MCF 10A (cell line): ENCODE results near the gene SYNGAP1. TPM values are rescaled to one million over a fixed set of nuclear protein-coding genes. Genes with fewer than 3 reads are reported as not detected.

Experiments used
- BruUV-seq: library from RNA; stranded (reverse); fragments of 400-500 nt; replicated peaks from 2 replicates; lab custom pipeline; 2021; lab: Mats Ljungman, UMichigan
- CTCF ChIA-PET: fragments of 300-600 bp; sonication (Branson Sonifier 250); formaldehyde crosslinking; extraction: SDS; loops from one replicate; lab custom pipeline; 2021; ENCODE audit warnings: antibody characterized with exemption, inconsistent platforms; lab: Yijun Ruan, JAX
- POLR2A ChIA-PET: fragments of 300-600, 350-650 bp; sonication (Branson Sonifier 250); formaldehyde crosslinking; extraction: SDS; loops from one replicate; lab custom pipeline; 2020; ENCODE audit warnings: antibody characterized with exemption, inconsistent platforms; lab: Yijun Ruan, JAX
- DNase-seq: peaks from one replicate; pipeline ENCODE4 v3.0.0-alpha.2; 2018; ENCODE audit not compliant: unreplicated experiment
- H3K27ac Mint-ChIP-seq: one replicate; pipeline ENCODE4 v1.8.0; 2022; ENCODE audit warnings: mild to moderate bottlenecking, low read depth, mixed read lengths; ENCODE audit not compliant: unreplicated experiment
- H3K27me3 Mint-ChIP-seq: one replicate; pipeline ENCODE4 v1.8.0; 2022; ENCODE audit warnings: mixed read lengths; ENCODE audit not compliant: insufficient read depth, unreplicated experiment
- H3K36me3 Mint-ChIP-seq: one replicate; pipeline ENCODE4 v1.8.0; 2022; ENCODE audit warnings: mild to moderate bottlenecking, moderate library complexity, mixed read lengths; ENCODE audit not compliant: insufficient read depth, unreplicated experiment
- H3K4me1 Mint-ChIP-seq: one replicate; pipeline ENCODE4 v1.8.0; 2022; ENCODE audit warnings: mixed read lengths; ENCODE audit not compliant: insufficient read depth, unreplicated experiment
- H3K4me3 Mint-ChIP-seq: one replicate; pipeline ENCODE4 v1.8.0; 2022; ENCODE audit warnings: mild to moderate bottlenecking, moderate library complexity, mixed read lengths; ENCODE audit not compliant: unreplicated experiment
- H3K9me3 Mint-ChIP-seq: one replicate; pipeline ENCODE4 v1.8.0; 2022; ENCODE audit warnings: mixed read lengths; ENCODE audit not compliant: unreplicated experiment
- intact Hi-C: fragments of 100-400 bp; cut with micrococcal nuclease; formaldehyde crosslinking; loops from 2 replicates; pipeline ENCODE4 v1.14.1; 2022
- total RNA-seq: library from RNA; stranded (reverse); gene quantifications from 2 replicates; pipeline ENCODE4 v1.2.3, GENCODE V29; 2022
- TF ChIP-seq, protein P1 (sequence below): fragments of 200-600 bp; IDR thresholded peaks from one replicate; pipeline ENCODE4 v1.8.0; 2022; ENCODE audit warnings: antibody characterized with exemption, mild to moderate bottlenecking; ENCODE audit not compliant: unreplicated experiment

Gene SYNGAP1
- total RNA-seq, 1 experiment from 2014 or later, result 6.7 TPM

DNA sequence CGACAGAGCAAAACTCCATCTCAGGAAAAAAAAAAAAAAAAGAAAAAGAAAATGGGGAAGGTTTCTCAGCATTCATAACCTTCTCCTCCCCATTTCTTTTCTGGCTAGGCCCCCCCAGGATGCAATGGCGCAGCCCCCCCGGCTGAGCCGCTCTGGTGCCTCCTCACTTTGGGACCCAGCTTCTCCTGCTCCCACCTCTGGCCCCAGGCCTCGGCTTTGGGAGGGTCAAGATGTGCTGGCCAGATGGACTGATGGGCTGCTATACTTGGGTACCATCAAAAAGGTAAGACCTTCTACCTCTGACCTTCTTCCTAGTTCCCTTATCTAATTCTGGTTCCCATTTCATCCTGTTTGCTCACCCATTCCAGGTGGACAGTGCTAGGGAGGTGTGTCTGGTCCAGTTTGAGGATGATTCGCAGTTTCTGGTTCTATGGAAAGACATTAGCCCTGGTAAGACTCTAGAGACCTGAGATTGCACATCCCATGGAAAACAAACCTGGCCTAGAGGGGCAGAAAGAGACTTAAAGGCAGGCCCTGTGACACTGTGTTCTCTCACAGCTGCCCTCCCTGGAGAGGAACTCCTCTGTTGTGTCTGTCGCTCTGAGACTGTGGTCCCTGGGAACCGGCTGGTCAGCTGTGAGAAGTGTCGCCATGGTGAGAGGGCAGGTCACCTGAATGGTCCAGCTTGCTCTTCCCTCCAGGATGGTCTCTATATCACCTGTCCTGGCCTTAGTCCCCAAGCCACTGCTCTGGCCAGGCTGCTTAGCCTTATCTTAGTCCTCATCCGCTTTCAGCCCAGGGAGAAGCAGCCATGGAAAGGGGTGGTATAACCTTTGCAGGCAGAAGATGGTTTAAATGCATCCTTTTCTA, 7.5 kb upstream of the SYNGAP1 start:
- DNase-seq, result no peak
- peaks cover 40% of the 10 kb centered on the region for H3K4me1 Mint-ChIP-seq
- H3K27ac Mint-ChIP-seq, result no peak overlapping the region
- peak overlapping the region; percentile 95 for H3K4me3 Mint-ChIP-seq
- peaks cover 49% of the 10 kb centered on the region for H3K36me3 Mint-ChIP-seq
- intact Hi-C loops, result no loop called here
- H3K27me3 Mint-ChIP-seq, result no peaks in the 10 kb centered on the region
- H3K9me3 Mint-ChIP-seq, result no peaks in the 10 kb centered on the region
- TF ChIP-seq, protein P1, sequence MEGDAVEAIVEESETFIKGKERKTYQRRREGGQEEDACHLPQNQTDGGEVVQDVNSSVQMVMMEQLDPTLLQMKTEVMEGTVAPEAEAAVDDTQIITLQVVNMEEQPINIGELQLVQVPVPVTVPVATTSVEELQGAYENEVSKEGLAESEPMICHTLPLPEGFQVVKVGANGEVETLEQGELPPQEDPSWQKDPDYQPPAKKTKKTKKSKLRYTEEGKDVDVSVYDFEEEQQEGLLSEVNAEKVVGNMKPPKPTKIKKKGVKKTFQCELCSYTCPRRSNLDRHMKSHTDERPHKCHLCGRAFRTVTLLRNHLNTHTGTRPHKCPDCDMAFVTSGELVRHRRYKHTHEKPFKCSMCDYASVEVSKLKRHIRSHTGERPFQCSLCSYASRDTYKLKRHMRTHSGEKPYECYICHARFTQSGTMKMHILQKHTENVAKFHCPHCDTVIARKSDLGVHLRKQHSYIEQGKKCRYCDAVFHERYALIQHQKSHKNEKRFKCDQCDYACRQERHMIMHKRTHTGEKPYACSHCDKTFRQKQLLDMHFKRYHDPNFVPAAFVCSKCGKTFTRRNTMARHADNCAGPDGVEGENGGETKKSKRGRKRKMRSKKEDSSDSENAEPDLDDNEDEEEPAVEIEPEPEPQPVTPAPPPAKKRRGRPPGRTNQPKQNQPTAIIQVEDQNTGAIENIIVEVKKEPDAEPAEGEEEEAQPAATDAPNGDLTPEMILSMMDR, result no peak
- CTCF ChIA-PET, result interaction anchor here (0.7 to 1.0 kb wide), 3 partner anchors 22 to 168 kb away, joined by 3 read pairs; partner anchors contain the start of gene BAK1
- BruUV-seq, result no TSS peak
- POLR2A ChIA-PET, result interaction anchor here (0.7 to 6.7 kb wide), 3 partner anchors 13 to 613 kb away, joined by 3 to 35 read pairs (median 5); partner anchors contain the start of gene ZBTB9

DNA sequence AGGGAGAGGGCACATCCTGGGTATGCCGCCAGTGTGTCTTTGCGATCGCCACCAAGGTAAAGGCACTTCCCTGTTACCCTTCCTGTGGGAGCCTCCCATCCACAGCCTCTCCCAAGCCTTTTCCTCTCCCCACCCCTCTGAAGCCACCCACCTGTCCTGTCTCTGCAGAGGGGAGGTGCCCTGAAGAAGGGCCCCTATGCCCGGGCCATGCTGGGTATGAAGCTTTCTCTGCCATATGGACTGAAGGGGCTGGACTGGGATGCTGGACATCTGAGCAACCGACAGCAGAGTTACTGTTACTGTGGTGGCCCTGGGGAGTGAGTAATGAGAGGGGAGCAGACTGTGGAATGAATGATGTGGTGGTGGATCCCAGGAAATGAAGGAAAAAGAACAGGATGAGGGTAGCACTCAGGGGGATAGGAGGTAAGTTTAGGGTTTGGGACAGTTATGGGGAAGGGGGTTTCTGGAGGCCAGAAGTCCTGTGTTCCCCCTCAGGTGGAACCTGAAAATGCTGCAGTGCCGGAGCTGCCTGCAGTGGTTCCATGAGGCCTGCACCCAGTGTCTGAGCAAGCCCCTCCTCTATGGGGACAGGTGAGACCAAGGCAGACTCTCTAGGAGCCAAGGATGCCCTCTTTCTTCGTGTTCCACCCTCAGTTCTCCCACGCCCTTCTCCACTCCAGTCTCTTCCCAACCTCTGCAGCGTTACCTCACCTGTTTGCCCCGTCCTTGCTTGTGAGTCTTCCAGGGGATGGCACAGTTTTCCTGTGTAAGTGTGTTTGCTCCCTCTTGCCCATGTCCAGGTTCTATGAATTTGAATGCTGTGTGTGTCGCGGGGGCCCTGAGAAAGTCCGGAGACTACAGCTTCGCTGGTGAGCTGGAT, 6.4 kb upstream of the SYNGAP1 start:
- BruUV-seq, result no TSS peak
- no peak overlapping the region for H3K4me3 Mint-ChIP-seq
- DNase-seq, result no peak
- TF ChIP-seq, protein P1, result no peak
- no peaks in the 10 kb centered on the region for H3K27me3 Mint-ChIP-seq
- intact Hi-C loops, result no loop called here
- no peak overlapping the region for H3K27ac Mint-ChIP-seq
- POLR2A ChIA-PET, result interaction anchor here (6.7 kb wide), 1 partner anchor 12 kb away, joined by 35 read pairs; no protein-coding TSS in a partner anchor
- no peaks in the 10 kb centered on the region for H3K9me3 Mint-ChIP-seq
- H3K36me3 Mint-ChIP-seq, result peaks cover 41% of the 10 kb centered on the region
- CTCF ChIA-PET, result interaction anchor here (0.8 kb wide), 1 partner anchor 23 kb away, joined by 6 read pairs; no protein-coding TSS in a partner anchor
- peaks cover 43% of the 10 kb centered on the region for H3K4me1 Mint-ChIP-seq

DNA sequence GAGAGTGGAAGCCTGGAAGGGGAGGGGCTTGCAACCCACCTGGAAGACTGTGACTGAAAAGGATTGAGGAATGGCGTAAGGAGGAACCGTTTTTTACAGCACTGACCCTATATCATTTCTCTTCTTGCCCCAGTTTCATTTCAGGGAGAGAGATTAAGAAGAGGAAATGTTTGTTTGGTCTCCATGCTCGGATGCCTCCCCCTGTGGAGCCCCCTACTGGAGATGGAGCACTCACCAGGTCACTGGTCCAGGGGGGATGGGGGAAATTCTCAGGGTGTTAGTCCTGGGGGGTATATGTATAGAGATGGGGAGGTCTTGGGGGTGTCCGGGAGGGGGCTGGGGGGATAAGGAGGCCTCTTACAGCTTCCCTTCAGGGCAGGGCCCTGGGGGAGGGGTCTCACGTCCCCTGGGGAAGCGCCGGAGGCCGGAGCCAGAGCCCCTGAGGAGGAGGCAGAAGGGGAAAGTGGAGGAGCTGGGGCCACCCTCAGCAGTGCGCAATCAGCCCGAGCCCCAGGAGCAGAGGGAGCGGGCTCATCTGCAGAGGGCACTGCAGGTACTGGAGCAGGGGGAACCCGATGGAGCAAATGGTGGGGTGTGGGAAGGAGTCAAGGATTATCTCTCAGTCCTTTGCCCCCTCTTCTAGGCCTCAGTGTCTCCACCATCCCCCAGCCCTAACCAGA, 5.1 kb upstream of the SYNGAP1 start:
- no peak for DNase-seq
- CTCF ChIA-PET, result interaction anchor here (0.8 kb wide), 1 partner anchor 24 kb away, joined by 6 read pairs; no protein-coding TSS in a partner anchor
- Mint-ChIP-seq H3K36me3 (peaks cover 41% of the 10 kb centered on the region), H3K27ac (no peak overlapping the region), H3K4me1 (peaks cover 40% of the 10 kb centered on the region), H3K27me3 (no peaks in the 10 kb centered on the region), H3K9me3 (no peaks in the 10 kb centered on the region), H3K4me3 (peak overlapping the region; percentile 15)
- BruUV-seq, result no TSS peak
- intact Hi-C loops, result no loop called here
- POLR2A ChIA-PET, result interaction anchor here (0.8 to 6.7 kb wide), 2 partner anchors 11 to 280 kb away, joined by 3 to 35 read pairs; no protein-coding TSS in a partner anchor
- TF ChIP-seq, protein P1, result peak; percentile 13
